ENCODE data around the gene TAS2R42.

Gene TAS2R42

GRCh38 chr12:11144297-11144696 lies 42.4 kb downstream of the TAS2R42 start:
- DNase-seq (ENCODE audit: low read depth in 2 of 2): no peak

GRCh38 chr12:11143352-11143751 lies 43.4 kb downstream of the TAS2R42 start:
- DNase-seq (ENCODE audit: low read depth in 2 of 2): no peak

- DNase-seq (ENCODE audit: low read depth in 2 of 2): no peak
Observed at GRCh38 chr12:11136075-11136474, 50.7 kb downstream of the TAS2R42 start.
